Testis (tissue), 2 donors: ENCODE results near the gene INPP5F.

Experiments used
- POLR2A ChIP-seq: fragments of 450-650 bp; IDR thresholded peaks from one replicate; pipeline ENCODE4 v1.6.1; 2017; ENCODE audit warnings: antibody characterized with exemption, mild to moderate bottlenecking, moderate library complexity
- TF ChIP-seq, protein P1 (sequence below), 3 experiments: fragments of 450-650 bp in 2 of 3; fragments of 200-600 bp in 1 of 3; sonication (generic) in 1 of 3; IDR thresholded peaks; one replicate each; pipeline ENCODE4 v1.5.1; 2016 to 2019; ENCODE audit warnings: antibody characterized with exemption in 3 of 3, mild to moderate bottlenecking in 2 of 3, moderate library complexity in 1 of 3

DNA sequence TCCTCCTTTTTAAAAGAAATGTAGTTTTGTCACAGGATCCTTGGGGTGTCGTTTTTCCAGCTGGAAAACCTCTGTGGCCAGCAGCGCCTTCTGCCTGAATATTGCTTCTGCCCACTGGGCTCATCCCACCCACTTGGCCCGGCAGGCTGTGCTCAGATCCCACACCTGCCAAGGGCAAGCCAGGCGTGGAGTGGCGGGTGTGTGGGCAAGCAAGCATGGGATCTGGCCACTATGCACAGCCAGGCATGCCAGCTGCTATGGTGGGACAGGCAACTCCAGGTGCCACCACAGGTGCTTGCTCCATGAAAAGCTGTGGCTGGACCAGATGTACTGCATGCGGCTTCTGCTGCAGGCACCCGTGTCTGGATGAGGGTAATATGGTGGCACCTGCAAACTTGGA lies 31.2 kb upstream of the INPP5F start:
- TF ChIP-seq, protein P1, sequence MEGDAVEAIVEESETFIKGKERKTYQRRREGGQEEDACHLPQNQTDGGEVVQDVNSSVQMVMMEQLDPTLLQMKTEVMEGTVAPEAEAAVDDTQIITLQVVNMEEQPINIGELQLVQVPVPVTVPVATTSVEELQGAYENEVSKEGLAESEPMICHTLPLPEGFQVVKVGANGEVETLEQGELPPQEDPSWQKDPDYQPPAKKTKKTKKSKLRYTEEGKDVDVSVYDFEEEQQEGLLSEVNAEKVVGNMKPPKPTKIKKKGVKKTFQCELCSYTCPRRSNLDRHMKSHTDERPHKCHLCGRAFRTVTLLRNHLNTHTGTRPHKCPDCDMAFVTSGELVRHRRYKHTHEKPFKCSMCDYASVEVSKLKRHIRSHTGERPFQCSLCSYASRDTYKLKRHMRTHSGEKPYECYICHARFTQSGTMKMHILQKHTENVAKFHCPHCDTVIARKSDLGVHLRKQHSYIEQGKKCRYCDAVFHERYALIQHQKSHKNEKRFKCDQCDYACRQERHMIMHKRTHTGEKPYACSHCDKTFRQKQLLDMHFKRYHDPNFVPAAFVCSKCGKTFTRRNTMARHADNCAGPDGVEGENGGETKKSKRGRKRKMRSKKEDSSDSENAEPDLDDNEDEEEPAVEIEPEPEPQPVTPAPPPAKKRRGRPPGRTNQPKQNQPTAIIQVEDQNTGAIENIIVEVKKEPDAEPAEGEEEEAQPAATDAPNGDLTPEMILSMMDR (IDR thresholded peaks at IDR 0.05), result no peak
- TF ChIP-seq POLR2A, result no peak
